Transverse colon (tissue), 4 donors: ENCODE results near the gene GNL2. TPM values are rescaled to one million over a fixed set of nuclear protein-coding genes. Genes with fewer than 3 reads are reported as not detected.
"Not testable (repeated sequence)": the region's sequence is repeated elsewhere in the genome, so short reads cannot be mapped to it uniquely, and the experiment has no call there.

Experiments
- DNase-seq: peaks from one replicate; pipeline ENCODE4 v3.0.0-alpha.2; 2019
- H3K27ac ChIP-seq, 4 donors: fragments of 200-600 bp; sonication (generic); 2 replicates each; pipeline ENCODE4 v1.5.1; 2016 to 2018; ENCODE audit warnings: inconsistent platforms in 4 of 4
- H3K27me3 ChIP-seq: fragments of 200-600 bp; sonication (generic); 2 replicates; pipeline ENCODE4 v1.5.1; 2017; ENCODE audit warnings: inconsistent platforms
- H3K36me3 ChIP-seq, 4 donors: fragments of 200-600 bp; sonication (generic); 2 replicates each; pipeline ENCODE4 v1.5.1; 2017 to 2019; ENCODE audit warnings: inconsistent platforms in 4 of 4
- H3K4me1 ChIP-seq, 4 donors: fragments of 200-600 bp; sonication (generic); 2 replicates each; pipeline ENCODE4 v1.5.1; 2017 to 2020; ENCODE audit warnings: inconsistent platforms in 4 of 4
- H3K4me3 ChIP-seq, 4 donors: fragments of 200-600 bp; sonication (generic); 1 replicate in 1 of 4; 2 replicates in 3 of 4; pipeline versions ENCODE4 v1.5.1 to v1.6.1; 2017 to 2019; ENCODE audit warnings: inconsistent platforms in 4 of 4
- H3K9me3 ChIP-seq, 2 donors: fragments of 200-600 bp; sonication (generic); 2 replicates each; pipeline ENCODE4 v1.5.1; 2017 to 2019; ENCODE audit warnings: inconsistent platforms in 2 of 2
- EP300 ChIP-seq: sonication (generic); formaldehyde crosslinking; IDR thresholded peaks from one replicate; pipeline ENCODE4 v1.6.1; 2017; ENCODE audit warnings: antibody characterized with exemption, low read depth
- POLR2A ChIP-seq: fragments of 450-650 bp; IDR thresholded peaks from one replicate; pipeline ENCODE4 v1.6.1; 2016; ENCODE audit warnings: antibody characterized with exemption, mild to moderate bottlenecking, moderate library complexity
- POLR2AphosphoS5 ChIP-seq, 3 donors: sonication (generic); formaldehyde crosslinking; IDR thresholded peaks; one replicate each; pipeline ENCODE4 v1.6.1; 2016; ENCODE audit warnings: antibody characterized with exemption in 3 of 3
- WGBS, 2 donors: methylation state at CpG; one replicate each; pipeline ENCODE4 v1.1.5; 2018; ENCODE audit warnings: low coverage in 1 of 2; 5-methylcytosine and 5-hydroxymethylcytosine counted together
- in situ Hi-C, 4 donors: fragments of 200-750 bp; cut with MboI; loops; one replicate each; pipeline versions ENCODE4 v1.15.0 to v1.15.1; 2017; ENCODE audit warnings: low sequenced_read_pairs in 3 of 4, low pct_ligation_motif_present in 1 of 4, low pct_unique_long_range_greater_than_20kb in 1 of 4
- intact Hi-C: fragments of 100-400 bp; cut with DNase I; formaldehyde crosslinking; loops from one replicate; pipeline ENCODE4 v1.15.1; 2023; ENCODE audit warnings: low total_unique reads
- total RNA-seq, 4 donors: library from RNA; depleted of rRNA; stranded (reverse); fragments of >200 nt; gene quantifications; one replicate each; pipeline ENCODE4 v1.1.0, GENCODE V29; 2016
- TF ChIP-seq, protein P1 (sequence below), 5 experiments: fragments of 200-600 bp in 3 of 5; fragments of 450-650 bp in 2 of 5; sonication (generic) in 3 of 5; IDR thresholded peaks; 1 replicate in 2 of 5; 2 replicates in 3 of 5; pipeline ENCODE4 v1.5.1; 2016 to 2017; ENCODE audit warnings: antibody characterized with exemption in 5 of 5, inconsistent platforms in 3 of 5, mild to moderate bottlenecking in 2 of 5, moderate library complexity in 1 of 5

GNL2 gene
- total RNA-seq, 4 donors from 2014 or later = 33.5 to 58.4 (median 43.0) TPM

DNA sequence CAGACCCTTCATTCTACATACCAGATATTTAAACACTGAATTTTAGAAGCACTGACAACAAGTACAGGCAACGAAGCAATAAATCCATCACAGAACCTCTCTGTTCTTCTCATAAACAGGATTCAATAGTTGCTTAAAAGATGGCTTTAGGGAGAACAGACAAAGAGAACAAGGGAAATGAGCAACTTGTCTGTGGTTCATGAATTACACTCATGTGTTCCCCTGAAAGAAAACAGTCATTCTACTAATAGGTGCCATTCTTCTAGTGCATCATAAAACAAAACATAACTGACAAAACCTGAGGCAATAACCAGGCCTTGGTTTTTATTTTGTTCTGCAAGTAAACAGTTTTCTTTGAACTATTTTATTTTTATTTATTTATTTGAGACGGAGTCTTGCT is 6.8 kb downstream of the GNL2 start:
- Histone ChIP-seq H3K27ac (no peak overlapping the region), H3K27me3 (no peaks in the 10 kb centered on the region), H3K9me3 (no peaks in the 10 kb centered on the region), H3K36me3 (peaks cover 0 to 65% (median 30%) of the 10 kb centered on the region in 4 donors), H3K4me1 (peaks cover 0 to 1% (median under 1%) of the 10 kb centered on the region in 4 donors), H3K4me3 (no peak overlapping the region)
- DNase-seq = no peak
- WGBS, 2 donors = 93 to 100% methylated on average over 1 to 2 of the region's 2 CpGs
- in situ Hi-C loops = no loop called here
- TF ChIP-seq POLR2A (no peak), EP300 (no peak)
- TF ChIP-seq, protein P1, sequence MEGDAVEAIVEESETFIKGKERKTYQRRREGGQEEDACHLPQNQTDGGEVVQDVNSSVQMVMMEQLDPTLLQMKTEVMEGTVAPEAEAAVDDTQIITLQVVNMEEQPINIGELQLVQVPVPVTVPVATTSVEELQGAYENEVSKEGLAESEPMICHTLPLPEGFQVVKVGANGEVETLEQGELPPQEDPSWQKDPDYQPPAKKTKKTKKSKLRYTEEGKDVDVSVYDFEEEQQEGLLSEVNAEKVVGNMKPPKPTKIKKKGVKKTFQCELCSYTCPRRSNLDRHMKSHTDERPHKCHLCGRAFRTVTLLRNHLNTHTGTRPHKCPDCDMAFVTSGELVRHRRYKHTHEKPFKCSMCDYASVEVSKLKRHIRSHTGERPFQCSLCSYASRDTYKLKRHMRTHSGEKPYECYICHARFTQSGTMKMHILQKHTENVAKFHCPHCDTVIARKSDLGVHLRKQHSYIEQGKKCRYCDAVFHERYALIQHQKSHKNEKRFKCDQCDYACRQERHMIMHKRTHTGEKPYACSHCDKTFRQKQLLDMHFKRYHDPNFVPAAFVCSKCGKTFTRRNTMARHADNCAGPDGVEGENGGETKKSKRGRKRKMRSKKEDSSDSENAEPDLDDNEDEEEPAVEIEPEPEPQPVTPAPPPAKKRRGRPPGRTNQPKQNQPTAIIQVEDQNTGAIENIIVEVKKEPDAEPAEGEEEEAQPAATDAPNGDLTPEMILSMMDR (IDR thresholded peaks at IDR 0.05) = no peak
- intact Hi-C loops = no loop called here

DNA sequence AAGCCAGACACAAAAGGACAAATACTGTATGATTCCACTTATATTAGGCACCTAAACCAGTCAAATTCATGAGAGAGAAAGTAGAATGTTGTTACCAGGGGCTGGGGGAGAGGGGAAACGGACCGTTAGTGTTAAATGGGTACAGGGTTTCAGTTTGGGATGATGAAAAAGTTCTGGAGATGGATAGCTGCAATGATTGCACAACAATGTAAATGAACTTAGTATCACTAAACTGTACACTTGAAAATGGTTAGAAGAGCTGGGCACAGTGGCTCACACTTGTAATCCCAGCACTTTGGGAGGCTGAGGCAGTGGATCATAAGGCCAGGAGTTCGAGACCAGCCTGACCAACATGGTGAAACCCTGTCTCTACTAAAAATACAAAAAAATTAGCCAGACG is 11.2 kb downstream of the GNL2 start:
- H3K4me1 ChIP-seq, DNase-seq, H3K27ac ChIP-seq, in situ Hi-C loops, H3K4me3 ChIP-seq, H3K27me3 ChIP-seq, H3K9me3 ChIP-seq, intact Hi-C loops: not testable (repeated sequence)
- peaks cover 0 to 84% (median 27%) of the 10 kb centered on the region in 4 donors for H3K36me3 ChIP-seq
- 92 to 95% methylated on average over 3 to 4 of the region's 4 CpGs for WGBS, 2 donors

DNA sequence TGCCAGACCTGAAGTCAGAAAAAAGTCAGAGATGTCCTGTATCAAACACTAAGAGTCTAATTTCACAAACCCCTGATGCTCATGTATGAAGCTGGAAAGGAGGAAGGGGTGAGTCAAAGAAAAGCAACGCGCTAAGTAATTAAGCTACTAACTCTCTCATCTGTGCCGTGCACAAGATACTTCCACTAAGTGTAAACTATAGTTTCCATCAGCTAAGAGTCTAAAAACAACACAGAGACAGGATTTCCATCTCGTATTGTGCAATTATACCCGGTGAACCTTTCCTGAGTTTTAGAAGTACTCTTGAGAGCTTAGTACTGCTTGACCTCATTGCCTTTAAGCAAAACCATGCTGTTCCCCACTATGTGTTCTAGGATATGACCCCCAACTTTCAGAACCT is 20.0 kb downstream of the GNL2 start:
- H3K4me3 ChIP-seq = no peak overlapping the region
- WGBS, 2 donors = 70 to 78% methylated on average over 5 of the region's 5 CpGs
- in situ Hi-C loops = no loop called here
- H3K27me3 ChIP-seq = no peaks in the 10 kb centered on the region
- no peaks in the 10 kb centered on the region for H3K9me3 ChIP-seq
- TF ChIP-seq, protein P1 (IDR thresholded peaks at IDR 0.05) = no peak
- TF ChIP-seq POLR2AphosphoS5 (IDR thresholded peaks at IDR 0.05) = no peak
- TF ChIP-seq POLR2A = no peak
- TF ChIP-seq EP300 = no peak
- H3K36me3 ChIP-seq = peaks cover 0 to 76% (median 31%) of the 10 kb centered on the region in 4 donors
- DNase-seq = no peak
- H3K27ac ChIP-seq = peak overlapping the region; percentile 25 to 72 (median 57)
- peaks cover 0 to 9% (median 0%) of the 10 kb centered on the region in 4 donors for H3K4me1 ChIP-seq
- intact Hi-C loops = loop anchor here (2.0 kb wide), 1 partner anchor 37 kb away; no protein-coding TSS in a partner anchor

DNA sequence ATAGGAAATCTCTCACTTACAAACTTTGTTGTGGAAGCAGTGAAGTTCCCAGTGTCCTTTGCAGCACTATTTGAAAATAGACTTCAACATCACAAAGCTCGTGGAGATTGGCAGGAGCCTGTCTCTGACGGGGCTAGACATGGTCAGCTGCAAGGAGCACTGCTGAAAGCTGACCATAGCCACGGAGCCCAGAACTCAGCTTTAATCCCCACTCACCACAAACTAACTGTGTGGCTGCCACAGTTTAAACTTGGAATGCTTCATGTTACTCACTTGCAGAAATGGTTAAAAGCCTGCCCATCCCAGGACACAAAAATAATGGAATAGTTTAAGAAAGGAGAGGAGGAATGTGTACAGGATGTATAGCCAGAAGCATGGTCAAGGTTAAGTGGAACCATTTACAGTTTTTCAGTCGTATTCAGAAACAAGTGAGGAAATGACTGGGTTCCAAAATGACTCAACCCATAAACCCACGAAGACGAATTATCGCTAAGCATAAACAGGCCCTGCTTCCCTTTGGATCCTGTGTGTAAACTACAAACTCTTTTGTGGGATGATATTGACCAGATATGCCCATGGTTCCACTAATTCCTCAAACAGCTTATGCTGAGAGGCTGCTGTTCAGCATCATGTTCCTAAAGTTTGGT is 20.8 kb downstream of the GNL2 start:
- Histone ChIP-seq H3K27ac (peak overlapping the region; percentile 25 to 72 (median 57)), H3K36me3 (peaks cover 0 to 73% (median 31%) of the 10 kb centered on the region in 4 donors), H3K27me3 (no peaks in the 10 kb centered on the region), H3K4me3 (no peak overlapping the region), H3K4me1 (peaks cover 0 to 9% (median 0%) of the 10 kb centered on the region in 4 donors), H3K9me3 (no peaks in the 10 kb centered on the region)
- in situ Hi-C loops (no loop called here), intact Hi-C loops (loop anchor here (2.0 kb wide), 1 partner anchor 36 kb away; no protein-coding TSS in a partner anchor)
- WGBS, 2 donors = 53 to 86% methylated on average over 3 to 7 of the region's 7 CpGs
- TF ChIP-seq POLR2AphosphoS5 (IDR thresholded peaks at IDR 0.05) (peak; percentile 76 to 93 (median 80)), POLR2A (no peak), EP300 (peak; percentile 63)
- TF ChIP-seq, protein P1 (IDR thresholded peaks at IDR 0.05) = no peak
- DNase-seq = no peak
